GM03348 (cell line): ENCODE data around the gene TAF5L.

Experiments used
- DNase-seq: peaks from one replicate; pipeline ENCODE4 v3.0.0; 2012; ENCODE audit warnings: low spot score

Gene TAF5L

GRCh38 chr1:229625915-229626831, at the start of gene TAF5L, which contains the start of gene URB2:
Gene TAF5L, minus strand, starts transcription at chr1:229626122. Its CDS starts 11,640 bp downstream, at chr1:229614482.
Gene URB2, plus strand, starts transcription at chr1:229626247. Its CDS starts 1,387 bp downstream, at chr1:229627634.
- DNase-seq, result peak; percentile 96

GRCh38 chr1:229675396-229675795, 49.5 kb upstream of the TAF5L start:
- DNase-seq, result no peak

GRCh38 chr1:229674042-229674441, 48.1 kb upstream of the TAF5L start:
- no peak for DNase-seq

DNA sequence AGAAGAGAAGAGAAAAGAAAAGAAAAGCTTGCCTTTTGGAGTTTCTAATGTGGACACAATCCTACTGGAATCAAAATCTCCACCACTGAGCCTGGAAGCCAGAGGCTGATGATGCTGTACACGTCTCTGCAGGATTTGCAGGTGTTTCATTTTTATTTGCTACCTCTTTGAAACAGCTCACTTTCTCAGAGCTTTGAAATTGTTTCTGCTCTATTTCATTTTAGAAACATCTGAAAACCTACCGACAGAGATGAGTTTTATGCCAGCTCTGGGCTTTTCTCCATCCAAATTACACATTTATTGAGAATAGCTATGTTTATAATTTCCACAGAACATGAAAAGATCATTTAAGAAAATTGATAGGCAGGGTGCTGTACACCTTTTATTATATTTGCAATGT, 46.3 kb upstream of the TAF5L start:
- no peak for DNase-seq

DNA sequence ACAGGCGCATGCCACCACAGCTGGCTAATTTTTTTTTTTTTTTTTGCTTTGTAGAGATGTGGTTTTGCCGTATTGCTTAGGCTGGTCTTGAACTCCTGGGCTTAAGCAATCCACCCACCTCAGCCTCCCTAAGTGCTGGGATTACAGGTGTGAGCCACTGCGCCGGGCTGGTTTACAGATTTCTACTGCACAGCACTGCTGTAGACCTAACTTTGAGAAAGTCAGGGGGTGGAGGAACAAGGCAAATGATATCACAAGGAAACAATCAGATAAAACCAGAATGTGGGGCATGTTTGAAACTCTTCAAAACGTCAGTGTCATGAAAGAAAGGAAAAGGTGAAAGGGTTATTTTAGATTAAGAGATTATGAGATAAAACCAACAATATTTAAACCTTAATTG, 45.4 kb upstream of the TAF5L start:
- no peak for DNase-seq

DNA sequence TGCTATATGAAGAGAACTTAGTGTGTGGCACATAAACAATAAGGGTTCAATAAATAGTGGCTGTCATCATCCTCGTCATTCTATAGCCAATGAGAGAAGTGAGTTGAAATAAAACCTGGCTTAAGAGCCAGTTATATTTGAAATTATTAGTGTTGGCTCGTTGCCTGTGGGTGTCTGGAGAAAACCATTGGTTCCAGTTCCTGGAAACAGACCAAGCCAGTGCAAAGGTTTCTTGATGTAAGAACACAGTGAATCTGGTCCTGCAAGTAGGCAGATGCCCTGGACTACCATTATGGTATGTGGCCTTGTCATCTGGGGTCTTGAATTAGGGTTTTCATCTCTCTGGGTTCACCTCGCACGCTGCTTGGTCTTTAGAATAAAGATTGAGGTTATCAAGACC, 43.4 kb upstream of the TAF5L start:
- DNase-seq, result no peak

DNA sequence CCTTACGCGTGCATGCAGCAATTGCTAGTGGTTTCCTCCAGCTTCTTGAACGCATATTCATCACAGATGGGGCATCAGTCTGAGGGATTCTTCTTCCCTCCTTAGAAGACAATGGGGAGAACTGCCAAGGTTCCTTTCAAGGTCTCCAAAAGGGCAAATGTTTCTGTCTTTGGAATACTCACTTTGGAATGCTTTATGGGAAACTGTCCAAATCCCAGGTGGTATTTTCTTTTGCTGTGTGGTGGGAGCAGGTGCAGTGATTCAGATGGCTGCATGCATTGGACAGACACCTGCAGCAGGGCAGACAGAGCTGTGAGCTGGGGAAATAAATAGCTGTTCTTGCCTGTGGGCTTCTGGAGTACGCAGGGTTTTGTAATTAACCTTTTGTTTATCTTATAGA, 40.7 kb upstream of the TAF5L start:
- DNase-seq, result no peak

- DNase-seq, result no peak
These were observed 40.1 kb upstream of the TAF5L start for GRCh38 chr1:229665912-229666558.

GRCh38 chr1:229664133-229664689, 38.3 kb upstream of the TAF5L start:
- no peak for DNase-seq

- no peak for DNase-seq
These were observed 36.0 kb upstream of the TAF5L start for GRCh38 chr1:229661897-229662296.

DNA sequence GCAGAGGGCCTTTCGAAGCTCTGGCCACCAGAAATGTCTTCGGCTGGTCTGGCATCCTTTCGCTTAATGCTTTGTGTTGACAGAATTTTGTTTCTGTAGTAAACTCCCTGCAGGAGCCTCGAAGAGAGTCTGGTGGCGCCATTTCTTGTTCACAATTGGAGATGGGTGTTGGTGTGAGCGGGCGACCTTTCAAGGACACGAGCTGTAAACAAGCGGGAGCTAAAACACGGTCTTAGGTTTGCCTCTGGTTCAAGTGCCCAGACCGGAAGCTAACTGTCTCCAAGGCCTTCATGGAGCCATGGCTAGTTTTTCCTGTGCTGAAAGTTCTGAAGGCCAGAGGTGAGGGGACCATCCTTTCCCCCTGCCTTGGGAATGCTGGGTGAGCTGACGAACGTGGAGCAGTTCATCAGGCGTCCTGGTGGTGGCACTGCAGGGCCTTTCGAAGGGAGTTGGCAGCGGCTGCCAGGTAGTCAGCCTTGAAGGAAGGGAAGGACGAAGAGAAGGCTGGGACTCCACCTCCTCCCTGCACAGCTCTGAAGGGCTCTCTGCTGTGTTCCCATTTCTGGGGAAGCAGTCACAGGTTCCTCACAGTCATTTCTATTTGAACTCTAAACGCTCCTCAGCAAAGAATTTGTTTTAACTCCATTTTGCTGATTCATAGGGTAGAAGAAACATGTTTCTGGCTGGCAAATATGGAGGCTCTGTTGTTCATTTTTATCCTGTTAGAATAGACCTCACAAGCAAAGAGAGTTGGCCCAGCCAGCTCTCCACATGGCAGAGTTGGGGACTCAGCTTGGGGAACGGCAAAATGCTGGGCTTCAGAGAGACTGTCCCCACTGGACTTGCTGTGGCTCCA, 35.3 kb upstream of the TAF5L start:
- DNase-seq, result peak; percentile 92

- DNase-seq, result no peak
These were observed 32.3 kb upstream of the TAF5L start for GRCh38 chr1:229657993-229658755.

DNA sequence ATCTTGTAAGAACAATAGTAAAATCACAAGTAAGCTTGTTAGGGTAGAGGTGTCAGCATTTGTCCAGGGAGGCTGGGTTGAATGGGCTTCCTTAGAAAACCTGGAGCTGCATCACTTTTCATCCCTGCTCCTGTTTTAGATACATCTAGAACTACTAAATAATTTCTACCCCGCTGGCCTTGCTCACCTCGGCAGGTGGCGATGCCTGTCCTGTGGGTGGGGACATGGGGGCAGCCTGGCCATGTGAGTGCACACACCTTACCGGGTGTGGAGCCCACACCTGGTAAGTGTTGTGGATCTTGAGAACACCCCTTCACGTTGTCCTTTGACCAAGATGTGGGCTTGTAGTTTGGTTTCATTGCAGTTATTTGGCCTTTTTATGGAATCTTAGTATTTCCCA, 29.9 kb upstream of the TAF5L start:
- no peak for DNase-seq

DNA sequence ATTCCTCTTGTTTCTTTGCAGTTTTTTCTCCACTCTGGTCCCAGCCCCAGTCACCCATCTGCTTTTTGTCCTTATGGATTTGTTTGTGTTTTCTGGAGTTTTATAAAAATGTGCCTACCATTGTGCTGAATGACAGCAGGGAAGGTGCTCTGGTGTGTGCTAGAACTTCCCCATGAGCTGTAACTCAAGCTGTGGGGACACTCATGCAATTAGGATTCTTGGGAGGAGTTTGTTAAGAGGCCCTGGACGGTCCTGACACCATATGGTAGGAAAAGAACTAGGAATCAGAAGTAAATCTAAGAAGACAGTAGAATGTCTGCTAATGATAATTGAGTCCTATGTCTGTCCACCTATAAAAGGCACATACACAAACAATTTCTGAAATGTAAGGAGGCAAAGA, 27.5 kb upstream of the TAF5L start:
- DNase-seq, result no peak

DNA sequence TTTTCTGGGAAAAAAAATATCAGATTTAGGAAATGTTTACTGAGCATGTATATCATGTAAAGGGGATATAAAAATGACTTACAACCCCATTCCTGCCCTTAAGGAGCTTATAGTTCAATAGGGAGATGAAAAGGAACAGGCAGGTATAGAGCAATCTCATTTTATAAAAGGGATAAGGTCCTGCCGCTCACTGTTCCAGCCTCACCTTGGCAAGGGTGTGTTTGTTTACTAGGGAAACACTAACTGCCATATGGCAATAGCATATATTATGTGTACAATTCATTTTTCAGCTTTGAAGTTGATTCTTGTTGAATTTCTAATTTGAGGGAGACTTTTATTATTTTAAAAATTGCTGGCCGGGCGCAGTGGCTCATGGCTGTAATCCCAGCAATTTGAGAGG, 25.6 kb upstream of the TAF5L start:
- no peak for DNase-seq

GRCh38 chr1:229650045-229650444, 24.1 kb upstream of the TAF5L start:
- DNase-seq, result no peak

GRCh38 chr1:229648406-229648805, 22.5 kb upstream of the TAF5L start:
- no peak for DNase-seq

- DNase-seq, result no peak
These were observed 19.5 kb upstream of the TAF5L start for GRCh38 chr1:229645324-229645993.

DNA sequence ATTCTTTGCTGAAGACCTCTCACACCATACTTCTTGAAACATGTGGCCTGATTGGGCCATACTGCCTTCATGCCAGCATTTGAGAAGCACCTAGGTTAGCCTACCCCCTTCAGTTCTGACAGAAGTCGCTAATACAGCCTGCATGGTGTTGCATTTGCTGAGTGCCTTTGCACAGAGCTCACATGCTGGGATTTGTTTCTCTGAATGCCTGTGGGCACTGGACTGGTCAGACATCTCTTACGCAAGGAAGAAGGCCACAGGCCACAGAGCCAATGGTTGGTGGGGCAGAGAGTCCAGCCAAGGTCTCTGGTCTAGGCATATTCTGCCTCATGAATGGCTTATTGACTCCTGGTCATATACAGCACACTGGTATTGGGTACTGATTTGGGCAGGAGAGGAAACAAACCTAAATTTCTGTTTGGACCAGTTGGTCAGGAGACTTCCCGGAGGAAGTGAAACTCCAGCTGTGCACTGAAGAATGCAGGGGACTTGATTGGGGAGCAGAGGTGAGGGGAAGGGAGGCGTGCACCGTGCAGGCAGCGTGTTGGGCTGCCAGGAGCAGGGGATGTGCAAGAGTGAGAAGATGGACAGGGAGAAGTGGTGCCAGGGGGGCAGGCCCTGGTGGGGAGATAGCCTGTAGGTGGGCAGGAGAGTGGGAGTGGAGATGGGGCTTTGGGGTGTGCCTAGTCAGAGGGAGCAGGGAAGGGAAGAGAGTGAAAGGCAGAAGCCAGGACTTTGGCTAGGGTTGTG, 18.2 kb upstream of the TAF5L start:
- DNase-seq, result no peak

DNA sequence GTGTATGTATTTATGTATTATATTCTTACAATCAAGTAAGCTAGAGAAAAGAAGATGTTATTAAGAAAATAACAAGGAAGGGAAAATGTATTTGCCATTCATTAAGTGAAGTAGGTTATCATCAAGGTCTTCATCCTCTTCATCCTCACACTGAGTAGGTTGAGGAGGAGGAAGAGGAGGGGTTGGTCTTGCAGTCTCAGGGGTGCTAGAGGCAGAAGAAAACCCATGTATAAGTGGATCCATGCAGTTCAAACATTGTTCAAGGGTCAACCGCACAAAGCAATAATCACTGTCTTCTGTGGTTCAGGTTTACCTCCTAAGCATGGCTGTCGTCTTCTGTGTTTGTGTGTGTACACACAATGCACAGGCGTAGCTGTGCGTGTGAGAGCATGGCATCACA, 17.0 kb upstream of the TAF5L start:
- no peak for DNase-seq
